ENCODE data around the gene PRDM15. TPM values are rescaled to one million over a fixed set of nuclear protein-coding genes. Genes with fewer than 3 reads are reported as not detected.

Gene PRDM15
- total RNA-seq, 4 donors from 2014 or later = 5.3 to 6.8 (median 5.8) TPM

- TF ChIP-seq CTCF (IDR thresholded peaks at IDR 0.05; ENCODE audit: low read depth) = no peak
Observed at GRCh38 chr21:41883582-41883981, 4.4 kb upstream of the PRDM15 start.

- no peak for TF ChIP-seq CTCF (IDR thresholded peaks at IDR 0.05; ENCODE audit: low read depth)
Observed at GRCh38 chr21:41881051-41881450, 1.9 kb upstream of the PRDM15 start.

GRCh38 chr21:41880153-41880552 lies 1.0 kb upstream of the PRDM15 start:
- no peak for TF ChIP-seq CTCF (IDR thresholded peaks at IDR 0.05; ENCODE audit: low read depth)

- no peak for TF ChIP-seq CTCF (IDR thresholded peaks at IDR 0.05; ENCODE audit: low read depth)
Observed at GRCh38 chr21:41878831-41879189, 334 bp downstream of the PRDM15 start.

GRCh38 chr21:41877901-41878830 lies 978 bp downstream of the PRDM15 start:
- TF ChIP-seq CTCF (IDR thresholded peaks at IDR 0.05; ENCODE audit: low read depth) = no peak

- no peak for TF ChIP-seq CTCF (IDR thresholded peaks at IDR 0.05; ENCODE audit: low read depth)
Observed at GRCh38 chr21:41876928-41877652, 2.1 kb downstream of the PRDM15 start.

GRCh38 chr21:41876396-41876795 lies 2.7 kb downstream of the PRDM15 start:
- no peak for TF ChIP-seq CTCF (IDR thresholded peaks at IDR 0.05; ENCODE audit: low read depth)

Data from subcutaneous adipose tissue (tissue), 4 donors.